A549 (cell line): Measurements from ENCODE around the gene PAGR1.

Experiments used
- BHLHE40 ChIP-seq: IDR thresholded peaks from 2 replicates; pipeline ENCODE4 v1.6.1; 2012; ENCODE audit warnings: low read depth, low read length, inconsistent platforms
- EHMT2 ChIP-seq: fragments of 200-600 bp; sonication (generic); IDR thresholded peaks from 2 replicates; pipeline ENCODE4 v1.6.1; 2016; ENCODE audit warnings: antibody characterized with exemption, low read depth, mild to moderate bottlenecking, moderate library complexity
- EP300 ChIP-seq, 2 experiments: fragments of >200 bp; sonication (Bioruptor Twin); formaldehyde crosslinking; IDR thresholded peaks; 2 replicates in 1 of 2; 3 replicates in 1 of 2; pipeline ENCODE4 v1.6.1; 2016 to 2017
- FOSL2 ChIP-seq, 2 experiments: fragments of 450-650 bp in 1 of 2; fragments of >200 bp in 1 of 2; sonication (Bioruptor Twin) in 1 of 2; formaldehyde crosslinking; IDR thresholded peaks; 2 replicates each; pipeline versions ENCODE4 v1.5.0 to v1.6.1; 2016 to 2020; ENCODE audit warnings: mild to moderate bottlenecking in 1 of 2, moderate library complexity in 1 of 2
- NR3C1 ChIP-seq: fragments of >200 bp; sonication (Bioruptor Twin); formaldehyde crosslinking; IDR thresholded peaks from 3 replicates; pipeline ENCODE4 v1.6.1; 2017
- POLR2A ChIP-seq: IDR thresholded peaks from 2 replicates; pipeline ENCODE4 v1.6.1; 2012; ENCODE audit warnings: mild to moderate bottlenecking, low read length
- POLR2AphosphoS2 ChIP-seq: conservative IDR thresholded peaks from 2 replicates; pipeline ENCODE4 v1.6.1; 2012; ENCODE audit warnings: low read length, improper control_type of control experiment, inconsistent platforms
- RCOR1 ChIP-seq: fragments of 150-350 bp; IDR thresholded peaks from 2 replicates; pipeline ENCODE4 v1.6.1; 2014; ENCODE audit warnings: antibody characterized with exemption, low read length, low read depth
- RFX5 ChIP-seq: fragments of 450-650 bp; IDR thresholded peaks from 2 replicates; pipeline ENCODE4 v1.7.1; 2014; ENCODE audit warnings: antibody characterized with exemption, mild to moderate bottlenecking, moderate library complexity
- ZFP36 ChIP-seq: fragments of 450-650 bp; IDR thresholded peaks from 2 replicates; pipeline ENCODE4 v1.6.1; 2014; ENCODE audit warnings: borderline replicate concordance; ENCODE audit not compliant: partially characterized antibody
- TF ChIP-seq, protein P1 (sequence below): fragments of >200 bp; sonication (Bioruptor Twin); formaldehyde crosslinking; IDR thresholded peaks from 3 replicates; pipeline ENCODE4 v1.5.1; 2016
- TF ChIP-seq, protein P2 (sequence below): fragments of 200-600 bp; sonication (generic); IDR thresholded peaks from 2 replicates; pipeline ENCODE4 v1.6.1; 2016; ENCODE audit warnings: antibody characterized with exemption, mild to moderate bottlenecking, moderate library complexity
- TF ChIP-seq, protein P3 (sequence below): fragments of >200 bp; sonication (Bioruptor Twin); formaldehyde crosslinking; IDR thresholded peaks from 3 replicates; pipeline ENCODE4 v1.6.1; 2016

DNA sequence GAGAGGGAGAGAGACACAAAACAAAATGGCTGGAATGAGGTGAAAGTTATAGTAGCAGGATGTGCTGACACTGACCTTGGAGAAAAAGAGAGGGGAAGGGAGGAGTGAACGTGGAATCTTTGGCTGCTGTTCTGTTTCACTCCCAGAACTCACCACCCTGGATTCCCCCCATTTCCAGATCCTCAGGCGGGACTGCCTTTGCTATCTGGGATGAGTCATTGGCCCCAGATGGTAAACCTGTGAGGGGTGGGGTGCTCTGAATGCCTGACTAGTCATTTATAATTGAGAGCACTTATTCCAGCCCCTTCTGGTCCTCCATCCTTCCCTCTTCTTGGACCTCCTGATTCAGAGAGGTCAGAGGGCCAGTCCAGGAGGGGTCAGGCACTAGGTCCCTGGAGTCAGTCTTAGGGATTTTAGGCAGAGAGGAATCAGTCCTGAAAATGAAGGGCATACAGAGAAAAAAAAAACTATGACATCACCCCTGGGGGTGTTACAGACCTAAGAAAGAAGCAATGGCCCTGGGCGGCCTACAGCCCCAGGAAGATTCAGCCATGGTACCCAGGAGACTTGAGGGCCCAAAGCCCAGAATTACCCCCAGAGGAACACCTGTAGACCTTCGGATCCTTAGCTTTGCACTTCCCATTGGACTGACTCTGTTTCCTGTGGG lies 40.1 kb upstream of the PAGR1 start:
- no peak for TF ChIP-seq RFX5
- TF ChIP-seq EHMT2 = no peak
- TF ChIP-seq POLR2AphosphoS2 = no peak
- TF ChIP-seq, protein P1, sequence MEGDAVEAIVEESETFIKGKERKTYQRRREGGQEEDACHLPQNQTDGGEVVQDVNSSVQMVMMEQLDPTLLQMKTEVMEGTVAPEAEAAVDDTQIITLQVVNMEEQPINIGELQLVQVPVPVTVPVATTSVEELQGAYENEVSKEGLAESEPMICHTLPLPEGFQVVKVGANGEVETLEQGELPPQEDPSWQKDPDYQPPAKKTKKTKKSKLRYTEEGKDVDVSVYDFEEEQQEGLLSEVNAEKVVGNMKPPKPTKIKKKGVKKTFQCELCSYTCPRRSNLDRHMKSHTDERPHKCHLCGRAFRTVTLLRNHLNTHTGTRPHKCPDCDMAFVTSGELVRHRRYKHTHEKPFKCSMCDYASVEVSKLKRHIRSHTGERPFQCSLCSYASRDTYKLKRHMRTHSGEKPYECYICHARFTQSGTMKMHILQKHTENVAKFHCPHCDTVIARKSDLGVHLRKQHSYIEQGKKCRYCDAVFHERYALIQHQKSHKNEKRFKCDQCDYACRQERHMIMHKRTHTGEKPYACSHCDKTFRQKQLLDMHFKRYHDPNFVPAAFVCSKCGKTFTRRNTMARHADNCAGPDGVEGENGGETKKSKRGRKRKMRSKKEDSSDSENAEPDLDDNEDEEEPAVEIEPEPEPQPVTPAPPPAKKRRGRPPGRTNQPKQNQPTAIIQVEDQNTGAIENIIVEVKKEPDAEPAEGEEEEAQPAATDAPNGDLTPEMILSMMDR = no peak
- no peak for TF ChIP-seq POLR2A
- TF ChIP-seq, protein P2, sequence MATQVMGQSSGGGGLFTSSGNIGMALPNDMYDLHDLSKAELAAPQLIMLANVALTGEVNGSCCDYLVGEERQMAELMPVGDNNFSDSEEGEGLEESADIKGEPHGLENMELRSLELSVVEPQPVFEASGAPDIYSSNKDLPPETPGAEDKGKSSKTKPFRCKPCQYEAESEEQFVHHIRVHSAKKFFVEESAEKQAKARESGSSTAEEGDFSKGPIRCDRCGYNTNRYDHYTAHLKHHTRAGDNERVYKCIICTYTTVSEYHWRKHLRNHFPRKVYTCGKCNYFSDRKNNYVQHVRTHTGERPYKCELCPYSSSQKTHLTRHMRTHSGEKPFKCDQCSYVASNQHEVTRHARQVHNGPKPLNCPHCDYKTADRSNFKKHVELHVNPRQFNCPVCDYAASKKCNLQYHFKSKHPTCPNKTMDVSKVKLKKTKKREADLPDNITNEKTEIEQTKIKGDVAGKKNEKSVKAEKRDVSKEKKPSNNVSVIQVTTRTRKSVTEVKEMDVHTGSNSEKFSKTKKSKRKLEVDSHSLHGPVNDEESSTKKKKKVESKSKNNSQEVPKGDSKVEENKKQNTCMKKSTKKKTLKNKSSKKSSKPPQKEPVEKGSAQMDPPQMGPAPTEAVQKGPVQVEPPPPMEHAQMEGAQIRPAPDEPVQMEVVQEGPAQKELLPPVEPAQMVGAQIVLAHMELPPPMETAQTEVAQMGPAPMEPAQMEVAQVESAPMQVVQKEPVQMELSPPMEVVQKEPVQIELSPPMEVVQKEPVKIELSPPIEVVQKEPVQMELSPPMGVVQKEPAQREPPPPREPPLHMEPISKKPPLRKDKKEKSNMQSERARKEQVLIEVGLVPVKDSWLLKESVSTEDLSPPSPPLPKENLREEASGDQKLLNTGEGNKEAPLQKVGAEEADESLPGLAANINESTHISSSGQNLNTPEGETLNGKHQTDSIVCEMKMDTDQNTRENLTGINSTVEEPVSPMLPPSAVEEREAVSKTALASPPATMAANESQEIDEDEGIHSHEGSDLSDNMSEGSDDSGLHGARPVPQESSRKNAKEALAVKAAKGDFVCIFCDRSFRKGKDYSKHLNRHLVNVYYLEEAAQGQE = no peak
- no peak for TF ChIP-seq EP300 (IDR thresholded peaks at IDR 0.05)
- TF ChIP-seq RCOR1 = no peak
- TF ChIP-seq, protein P3, sequence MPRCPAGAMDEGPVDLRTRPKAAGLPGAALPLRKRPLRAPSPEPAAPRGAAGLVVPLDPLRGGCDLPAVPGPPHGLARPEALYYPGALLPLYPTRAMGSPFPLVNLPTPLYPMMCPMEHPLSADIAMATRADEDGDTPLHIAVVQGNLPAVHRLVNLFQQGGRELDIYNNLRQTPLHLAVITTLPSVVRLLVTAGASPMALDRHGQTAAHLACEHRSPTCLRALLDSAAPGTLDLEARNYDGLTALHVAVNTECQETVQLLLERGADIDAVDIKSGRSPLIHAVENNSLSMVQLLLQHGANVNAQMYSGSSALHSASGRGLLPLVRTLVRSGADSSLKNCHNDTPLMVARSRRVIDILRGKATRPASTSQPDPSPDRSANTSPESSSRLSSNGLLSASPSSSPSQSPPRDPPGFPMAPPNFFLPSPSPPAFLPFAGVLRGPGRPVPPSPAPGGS = no peak
- TF ChIP-seq BHLHE40 = no peak
- no peak for TF ChIP-seq ZFP36
- no peak for TF ChIP-seq NR3C1
- no peak for TF ChIP-seq FOSL2 (IDR thresholded peaks at IDR 0.05)
- TF ChIP-seq FOSL2 (CRISPR knock-in tag; IDR thresholded peaks at IDR 0.05) = no peak
